ENCODE results near the gene PLD4.
A peak's percentile ranks its signal among the peaks of the same experiment; 100 is the strongest.

- TF ChIP-seq, protein P1, sequence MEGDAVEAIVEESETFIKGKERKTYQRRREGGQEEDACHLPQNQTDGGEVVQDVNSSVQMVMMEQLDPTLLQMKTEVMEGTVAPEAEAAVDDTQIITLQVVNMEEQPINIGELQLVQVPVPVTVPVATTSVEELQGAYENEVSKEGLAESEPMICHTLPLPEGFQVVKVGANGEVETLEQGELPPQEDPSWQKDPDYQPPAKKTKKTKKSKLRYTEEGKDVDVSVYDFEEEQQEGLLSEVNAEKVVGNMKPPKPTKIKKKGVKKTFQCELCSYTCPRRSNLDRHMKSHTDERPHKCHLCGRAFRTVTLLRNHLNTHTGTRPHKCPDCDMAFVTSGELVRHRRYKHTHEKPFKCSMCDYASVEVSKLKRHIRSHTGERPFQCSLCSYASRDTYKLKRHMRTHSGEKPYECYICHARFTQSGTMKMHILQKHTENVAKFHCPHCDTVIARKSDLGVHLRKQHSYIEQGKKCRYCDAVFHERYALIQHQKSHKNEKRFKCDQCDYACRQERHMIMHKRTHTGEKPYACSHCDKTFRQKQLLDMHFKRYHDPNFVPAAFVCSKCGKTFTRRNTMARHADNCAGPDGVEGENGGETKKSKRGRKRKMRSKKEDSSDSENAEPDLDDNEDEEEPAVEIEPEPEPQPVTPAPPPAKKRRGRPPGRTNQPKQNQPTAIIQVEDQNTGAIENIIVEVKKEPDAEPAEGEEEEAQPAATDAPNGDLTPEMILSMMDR (IDR thresholded peaks at IDR 0.05; ENCODE audit: insufficient read depth, low read length): no peak
- TF ChIP-seq SPI1 (IDR thresholded peaks at IDR 0.05; ENCODE audit: borderline replicate concordance, low read depth) (peak; percentile 45; the same call in 1 of the 2 replicates), POLR2AphosphoS5 (IDR thresholded peaks at IDR 0.05; ENCODE audit: low read depth) (no peak), REST (IDR thresholded peaks at IDR 0.05; ENCODE audit: insufficient replicate concordance, low read depth) (no peak)
These were observed 2.1 kb downstream of the PLD4 start for GRCh38 chr14:104926619-104927431.
